Fibroblast of lung (primary cell): ENCODE results near the gene FOXJ1. TPM values are rescaled to one million over a fixed set of nuclear protein-coding genes. Genes with fewer than 3 reads are reported as not detected.

Experiments
- DNase-seq, 2 donors: peaks; one replicate each; pipeline versions ENCODE4 v3.0.0 to v3.0.0-alpha.2; 2010; ENCODE audit warnings: low read depth in 2 of 2
- H2AFZ ChIP-seq: 2 replicates; pipeline ENCODE4 v1.5.1; 2012; ENCODE audit warnings: low read length, control low read depth, inconsistent platforms
- H3K27ac ChIP-seq: 2 replicates; pipeline ENCODE4 v1.5.1; 2011; ENCODE audit warnings: low read length, control low read depth; ENCODE audit not compliant: insufficient read depth
- H3K27me3 ChIP-seq: 2 replicates; pipeline ENCODE4 v1.5.1; 2011; ENCODE audit warnings: mild to moderate bottlenecking, low read length; ENCODE audit not compliant: control insufficient read depth, insufficient read depth
- H3K36me3 ChIP-seq: 2 replicates; pipeline ENCODE4 v1.5.1; 2011; ENCODE audit warnings: low read length; ENCODE audit not compliant: control insufficient read depth, insufficient read depth
- H3K4me1 ChIP-seq: 2 replicates; pipeline ENCODE4 v1.5.1; 2011; ENCODE audit warnings: low read length; ENCODE audit not compliant: control insufficient read depth, insufficient read depth; ENCODE audit errors: extremely low read depth
- H3K4me2 ChIP-seq: 2 replicates; pipeline ENCODE4 v1.5.1; 2011; ENCODE audit warnings: low read length, control low read depth; ENCODE audit not compliant: insufficient read depth; ENCODE audit errors: extremely low read depth
- H3K4me3 ChIP-seq, 4 experiments: fragments of 200-600 bp in 1 of 4; sonication (generic) in 1 of 4; replicated peaks in 1 of 4; 2 replicates each; pipeline ENCODE4 v1.5.1; 2011 to 2016; ENCODE audit warnings: low read length in 4 of 4, low read depth in 3 of 4, mild to moderate bottlenecking in 3 of 4, control low read depth in 2 of 4, inconsistent platforms in 1 of 4, mixed read lengths in 1 of 4; ENCODE audit not compliant: insufficient read depth in 1 of 4; ENCODE audit errors: control extremely low read depth in 1 of 4
- H3K79me2 ChIP-seq: 2 replicates; pipeline ENCODE4 v1.5.1; 2012; ENCODE audit warnings: mild to moderate bottlenecking, low read length, inconsistent platforms; ENCODE audit not compliant: control insufficient read depth, insufficient read depth
- H3K9ac ChIP-seq: 2 replicates; pipeline ENCODE4 v1.5.1; 2011; ENCODE audit warnings: mild to moderate bottlenecking, low read length, control low read depth; ENCODE audit not compliant: insufficient read depth
- H3K9me3 ChIP-seq: 2 replicates; pipeline ENCODE4 v1.5.1; 2012; ENCODE audit warnings: low read depth, low read length; ENCODE audit not compliant: control insufficient read depth, insufficient read depth
- H4K20me1 ChIP-seq: 2 replicates; pipeline ENCODE4 v1.5.1; 2011; ENCODE audit warnings: low read length; ENCODE audit not compliant: control insufficient read depth, insufficient read depth; ENCODE audit errors: extremely low read depth
- EZH2 ChIP-seq: IDR thresholded peaks from 2 replicates; pipeline ENCODE4 v1.5.1; 2012; ENCODE audit warnings: low read length, control low read depth, mild to moderate bottlenecking; ENCODE audit errors: missing control alignments
- polyA plus RNA-seq, 2 donors: library from polyadenylated mRNA; depleted of rRNA in 1 of 2; stranded (reverse) in 1 of 2; unstranded in 1 of 2; fragments of >200 nt; gene quantifications; 2 replicates each; pipeline ENCODE4 v1.2.1, GENCODE V29; 2011 to 2012; ENCODE audit warnings: missing spikeins in 1 of 2
- total RNA-seq: library from RNA; depleted of rRNA; stranded (reverse); fragments of >200 nt; gene quantifications from 2 replicates; pipeline ENCODE4 v1.2.1, GENCODE V29; 2014
- TF ChIP-seq, protein P1 (sequence below), 2 donors: IDR thresholded peaks in 1 of 2; conservative IDR thresholded peaks in 1 of 2; 1 replicate in 1 of 2; 2 replicates in 1 of 2; pipeline ENCODE4 v1.5.1; 2011 to 2012; ENCODE audit warnings: low read length in 2 of 2, control low read depth in 1 of 2, inconsistent platforms in 1 of 2, low read depth in 1 of 2, mild to moderate bottlenecking in 1 of 2

FOXJ1 gene
- total and polyA plus RNA-seq, 2 donors (not counting 1 experiment from before 2014, with no cell fraction given), result not detected

DNA sequence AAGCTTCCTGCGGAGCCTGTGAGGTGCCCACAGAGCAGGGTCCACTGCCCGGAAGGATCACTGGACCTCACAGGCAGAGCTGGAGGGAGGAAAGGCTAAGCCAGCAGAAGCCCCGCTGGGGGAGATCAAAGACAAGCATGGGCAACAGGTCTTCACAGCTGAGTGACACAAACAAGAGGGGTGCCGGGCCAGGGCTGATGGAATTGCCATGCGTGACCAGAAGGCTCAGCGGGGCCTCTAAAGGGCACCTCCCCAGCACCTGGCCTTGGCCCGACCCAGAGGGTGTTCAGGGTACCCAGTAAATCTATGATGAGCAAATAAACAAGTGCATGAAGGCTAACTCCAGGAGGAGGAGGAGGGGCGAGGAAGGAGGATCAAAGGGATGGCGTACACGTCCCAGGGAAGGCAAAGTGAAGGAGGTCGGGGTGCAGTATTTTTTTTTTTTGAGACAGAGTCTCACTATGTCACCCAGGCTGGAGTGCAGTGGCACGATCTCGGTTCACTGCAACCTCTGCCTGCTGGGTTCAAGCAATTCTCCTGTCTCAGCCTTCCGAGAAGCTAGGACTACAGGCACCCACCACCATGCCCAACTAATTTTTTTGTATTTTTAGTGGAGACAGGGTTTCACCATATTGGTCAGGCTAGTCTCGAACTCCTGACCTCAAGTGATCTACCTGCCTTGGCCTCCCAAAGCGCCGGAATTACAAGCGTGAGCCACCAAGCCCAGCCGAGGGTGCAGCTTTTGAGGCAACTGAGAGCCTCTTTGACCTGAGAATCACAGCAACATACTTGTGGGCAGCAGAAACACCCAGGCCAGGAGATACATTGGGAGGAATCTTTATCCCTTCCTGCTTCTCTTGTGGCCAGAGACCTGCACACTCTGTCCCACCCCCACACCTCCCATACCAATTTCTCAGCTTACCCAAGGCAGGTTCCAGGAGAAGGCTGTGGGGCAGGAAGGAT lies 21.4 kb downstream of the FOXJ1 start:
- Histone ChIP-seq H4K20me1 (no peaks in the 10 kb centered on the region), H3K9me3 (no peaks in the 10 kb centered on the region), H3K27ac (no peak overlapping the region), H3K9ac (no peak overlapping the region), H3K79me2 (no peaks in the 10 kb centered on the region), H3K4me2 (no peak overlapping the region), H3K4me1 (no peaks in the 10 kb centered on the region), H3K36me3 (no peaks in the 10 kb centered on the region), H3K4me3 (no peak overlapping the region), H2AFZ (no peak overlapping the region), H3K27me3 (peaks cover 5% of the 10 kb centered on the region)
- no peak for DNase-seq
- no peak for TF ChIP-seq EZH2
- TF ChIP-seq, protein P1, sequence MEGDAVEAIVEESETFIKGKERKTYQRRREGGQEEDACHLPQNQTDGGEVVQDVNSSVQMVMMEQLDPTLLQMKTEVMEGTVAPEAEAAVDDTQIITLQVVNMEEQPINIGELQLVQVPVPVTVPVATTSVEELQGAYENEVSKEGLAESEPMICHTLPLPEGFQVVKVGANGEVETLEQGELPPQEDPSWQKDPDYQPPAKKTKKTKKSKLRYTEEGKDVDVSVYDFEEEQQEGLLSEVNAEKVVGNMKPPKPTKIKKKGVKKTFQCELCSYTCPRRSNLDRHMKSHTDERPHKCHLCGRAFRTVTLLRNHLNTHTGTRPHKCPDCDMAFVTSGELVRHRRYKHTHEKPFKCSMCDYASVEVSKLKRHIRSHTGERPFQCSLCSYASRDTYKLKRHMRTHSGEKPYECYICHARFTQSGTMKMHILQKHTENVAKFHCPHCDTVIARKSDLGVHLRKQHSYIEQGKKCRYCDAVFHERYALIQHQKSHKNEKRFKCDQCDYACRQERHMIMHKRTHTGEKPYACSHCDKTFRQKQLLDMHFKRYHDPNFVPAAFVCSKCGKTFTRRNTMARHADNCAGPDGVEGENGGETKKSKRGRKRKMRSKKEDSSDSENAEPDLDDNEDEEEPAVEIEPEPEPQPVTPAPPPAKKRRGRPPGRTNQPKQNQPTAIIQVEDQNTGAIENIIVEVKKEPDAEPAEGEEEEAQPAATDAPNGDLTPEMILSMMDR (conservative IDR thresholded peaks at IDR 0.05 in 1 of 2, IDR thresholded peaks at IDR 0.05 in 1 of 2; ENCODE audit: low read depth in 1 of 2, low read length in 2 of 2), result no peak

- Histone ChIP-seq H3K79me2 (no peaks in the 10 kb centered on the region), H2AFZ (no peak overlapping the region), H3K4me2 (no peak overlapping the region), H3K4me1 (no peaks in the 10 kb centered on the region), H3K27ac (no peak overlapping the region), H3K9ac (no peak overlapping the region), H3K27me3 (no peaks in the 10 kb centered on the region), H3K36me3 (no peaks in the 10 kb centered on the region), H3K9me3 (no peaks in the 10 kb centered on the region), H3K4me3 (no peak overlapping the region), H4K20me1 (no peaks in the 10 kb centered on the region)
- no peak for DNase-seq
- TF ChIP-seq EZH2, result no peak
- TF ChIP-seq, protein P1 (conservative IDR thresholded peaks at IDR 0.05 in 1 of 2, IDR thresholded peaks at IDR 0.05 in 1 of 2; ENCODE audit: low read depth in 1 of 2, low read length in 2 of 2), result no peak
Observed at GRCh38 chr17:76115138-76115754, 25.8 kb downstream of the FOXJ1 start.

DNA sequence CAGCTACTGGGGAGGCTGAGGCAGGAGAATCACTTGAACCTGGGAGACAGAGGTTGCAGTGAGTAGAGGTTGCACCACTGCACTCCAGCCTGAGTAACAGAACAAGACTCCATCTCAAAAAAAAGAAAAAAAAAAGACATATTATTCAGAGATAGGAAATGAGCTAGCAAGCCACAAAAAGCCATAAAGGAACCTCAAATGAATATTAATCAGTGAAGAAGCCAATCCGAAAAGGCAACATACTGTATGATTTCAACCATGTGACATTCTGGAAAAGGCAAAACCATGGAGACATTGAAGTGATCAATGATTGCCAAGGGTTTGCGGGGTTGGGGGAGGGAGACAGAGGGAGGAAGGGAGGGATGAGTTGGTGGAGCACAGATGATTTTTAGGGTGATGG lies 29.1 kb downstream of the FOXJ1 start:
- no peaks in the 10 kb centered on the region for H3K79me2 ChIP-seq
- no peak overlapping the region for H3K9ac ChIP-seq
- no peak overlapping the region for H2AFZ ChIP-seq
- no peak overlapping the region for H3K4me3 ChIP-seq
- no peak overlapping the region for H3K4me2 ChIP-seq
- TF ChIP-seq, protein P1 (conservative IDR thresholded peaks at IDR 0.05 in 1 of 2, IDR thresholded peaks at IDR 0.05 in 1 of 2; ENCODE audit: low read depth in 1 of 2, low read length in 2 of 2), result no peak
- TF ChIP-seq EZH2, result no peak
- H3K27ac ChIP-seq, result no peak overlapping the region
- H3K4me1 ChIP-seq, result no peaks in the 10 kb centered on the region
- DNase-seq, result peak in 1 of 2 donors; percentile 34
- H3K36me3 ChIP-seq, result no peaks in the 10 kb centered on the region
- H3K9me3 ChIP-seq, result no peaks in the 10 kb centered on the region
- no peaks in the 10 kb centered on the region for H4K20me1 ChIP-seq
- H3K27me3 ChIP-seq, result no peaks in the 10 kb centered on the region
